Astrocyte (in vitro differentiated cells and primary cell): Measurements from ENCODE around the gene TBXAS1. TPM values are rescaled to one million over a fixed set of nuclear protein-coding genes. Genes with fewer than 3 reads are reported as not detected.
A peak's percentile ranks its signal among the peaks of the same experiment; 100 is the strongest.

Source experiments
- DNase-seq: peaks from one replicate; pipeline ENCODE4 v3.0.0-alpha.2; 2010; ENCODE audit warnings: low read depth
- FAIRE-seq: peaks from 2 replicates; lab custom pipeline; 2011; peaks lifted over from hg19 to GRCh38; lab: Jason Lieb, UNC
- H2AFZ ChIP-seq: 2 replicates; pipeline ENCODE4 v1.6.0; 2012; ENCODE audit warnings: low read depth, low read length, inconsistent platforms
- H3K27ac ChIP-seq: 2 replicates; pipeline ENCODE4 v1.5.1; 2011; ENCODE audit warnings: low read depth, low read length, inconsistent platforms
- H3K27me3 ChIP-seq: 2 replicates; pipeline ENCODE4 v1.6.0; 2011; ENCODE audit warnings: low read length, inconsistent platforms; ENCODE audit not compliant: insufficient read depth
- H3K36me3 ChIP-seq: 2 replicates; pipeline ENCODE4 v1.5.1; 2011; ENCODE audit warnings: low read length, inconsistent platforms; ENCODE audit not compliant: insufficient read depth
- H3K4me1 ChIP-seq: 2 replicates; pipeline ENCODE4 v1.5.1; 2011; ENCODE audit warnings: low read length, inconsistent platforms; ENCODE audit not compliant: insufficient read depth
- H3K4me2 ChIP-seq: 2 replicates; pipeline ENCODE4 v1.6.0; 2012; ENCODE audit warnings: low read length, inconsistent platforms
- H3K4me3 ChIP-seq: 2 replicates; pipeline ENCODE4 v1.5.1; 2011; ENCODE audit warnings: low read depth, mild to moderate bottlenecking, low read length, inconsistent platforms; ENCODE audit not compliant: insufficient read depth
- H3K79me2 ChIP-seq: 2 replicates; pipeline ENCODE4 v1.6.0; 2012; ENCODE audit warnings: mild to moderate bottlenecking, low read length, inconsistent platforms; ENCODE audit not compliant: insufficient read depth
- H3K9ac ChIP-seq: 2 replicates; pipeline ENCODE4 v1.6.0; 2012; ENCODE audit warnings: mild to moderate bottlenecking, low read length, inconsistent platforms
- H3K9me3 ChIP-seq: 2 replicates; pipeline ENCODE4 v1.5.1; 2012; ENCODE audit warnings: low read depth, mild to moderate bottlenecking, low read length, inconsistent platforms; ENCODE audit not compliant: insufficient read depth
- H4K20me1 ChIP-seq: 2 replicates; pipeline ENCODE4 v1.6.0; 2012; ENCODE audit warnings: low read length, inconsistent platforms; ENCODE audit not compliant: insufficient read depth
- H3K27ac Mint-ChIP-seq: one replicate; pipeline ENCODE4 v1.8.0; 2021; ENCODE audit warnings: mild to moderate bottlenecking, mixed read lengths; ENCODE audit not compliant: unreplicated experiment
- H3K27me3 Mint-ChIP-seq: one replicate; pipeline ENCODE4 v1.8.0; 2021; ENCODE audit warnings: low read depth, mixed read lengths; ENCODE audit not compliant: unreplicated experiment
- H3K36me3 Mint-ChIP-seq: one replicate; pipeline ENCODE4 v1.8.0; 2021; ENCODE audit warnings: low read depth, mixed read lengths; ENCODE audit not compliant: unreplicated experiment
- H3K4me1 Mint-ChIP-seq: one replicate; pipeline ENCODE4 v1.8.0; 2021; ENCODE audit warnings: low read depth, mixed read lengths; ENCODE audit not compliant: unreplicated experiment
- H3K4me3 Mint-ChIP-seq: one replicate; pipeline ENCODE4 v1.8.0; 2021; ENCODE audit warnings: mild to moderate bottlenecking, moderate library complexity, mixed read lengths; ENCODE audit not compliant: unreplicated experiment
- H3K9me3 Mint-ChIP-seq: one replicate; pipeline ENCODE4 v1.8.0; 2021; ENCODE audit warnings: mild to moderate bottlenecking, mixed read lengths; ENCODE audit not compliant: unreplicated experiment
- CTCF ChIP-seq: IDR thresholded peaks from 2 replicates; pipeline ENCODE4 v1.5.1; 2011; ENCODE audit warnings: low read depth, mild to moderate bottlenecking, inconsistent platforms, low read length, moderate library complexity; ENCODE audit not compliant: insufficient read depth
- EZH2 ChIP-seq: IDR thresholded peaks from 2 replicates; pipeline ENCODE4 v1.6.1; 2012; ENCODE audit warnings: mild to moderate bottlenecking, low read length, inconsistent platforms; ENCODE audit not compliant: insufficient read depth
- total RNA-seq: library from RNA; stranded (reverse); gene quantifications from 2 replicates; pipeline ENCODE4 v1.2.1, GENCODE V29; 2021

The TBXAS1 gene
- total RNA-seq, 1 donor from 2014 or later, result 1.1 TPM

GRCh38 chr7:139915268-139915863, 86.3 kb downstream of the TBXAS1 start:
- Histone ChIP-seq H3K79me2 (no peaks in the 10 kb centered on the region), H4K20me1 (no peaks in the 10 kb centered on the region), H3K4me1 (peaks cover 28% of the 10 kb centered on the region), H3K9ac (peak overlapping the region; percentile 61), H2AFZ (no peak overlapping the region), H3K27ac (peak overlapping the region; percentile 91), H3K9me3 (no peaks in the 10 kb centered on the region), H3K36me3 (no peaks in the 10 kb centered on the region), H3K4me3 (no peak overlapping the region), H3K4me2 (peak overlapping the region; percentile 71), H3K27me3 (no peaks in the 10 kb centered on the region)
- DNase-seq (peak; percentile 84), FAIRE-seq (no peak)
- H3K4me1 Mint-ChIP-seq, result peaks cover 24% of the 10 kb centered on the region
- no peak for TF ChIP-seq EZH2
- no peak for TF ChIP-seq CTCF
- no peak overlapping the region for H3K27ac Mint-ChIP-seq
- no peak overlapping the region for H3K4me3 Mint-ChIP-seq
- peaks cover 2% of the 10 kb centered on the region for H3K9me3 Mint-ChIP-seq
- peaks cover 3% of the 10 kb centered on the region for H3K36me3 Mint-ChIP-seq
- H3K27me3 Mint-ChIP-seq, result peaks cover 7% of the 10 kb centered on the region

- H3K4me1 ChIP-seq, result peaks cover 28% of the 10 kb centered on the region
- peaks cover 24% of the 10 kb centered on the region for H3K4me1 Mint-ChIP-seq
- H3K4me3 Mint-ChIP-seq, result no peak overlapping the region
- H3K27me3 ChIP-seq, result no peaks in the 10 kb centered on the region
- peak overlapping the region; percentile 91 for H3K27ac ChIP-seq
- peak overlapping the region; percentile 71 for H3K4me2 ChIP-seq
- H3K36me3 Mint-ChIP-seq, result peaks cover 3% of the 10 kb centered on the region
- H3K36me3 ChIP-seq, result no peaks in the 10 kb centered on the region
- no peaks in the 10 kb centered on the region for H4K20me1 ChIP-seq
- no peaks in the 10 kb centered on the region for H3K9me3 ChIP-seq
- H3K27me3 Mint-ChIP-seq, result peaks cover 12% of the 10 kb centered on the region
- peaks cover 2% of the 10 kb centered on the region for H3K9me3 Mint-ChIP-seq
- FAIRE-seq (peak; percentile 37), DNase-seq (peak; percentile 99)
- no peak overlapping the region for H3K4me3 ChIP-seq
- no peaks in the 10 kb centered on the region for H3K79me2 ChIP-seq
- H2AFZ ChIP-seq, result peak overlapping the region; percentile 44
- peak overlapping the region; percentile 69 for H3K27ac Mint-ChIP-seq
- H3K9ac ChIP-seq, result peak overlapping the region; percentile 61
- TF ChIP-seq EZH2, result no peak
- no peak for TF ChIP-seq CTCF
Measured at GRCh38 chr7:139915864-139916716, 87.0 kb downstream of the TBXAS1 start.
